ENCODE measurements around the gene MPG. TPM values are rescaled to one million over a fixed set of nuclear protein-coding genes. Genes with fewer than 3 reads are reported as not detected.
"Not testable (repeated sequence)": the region's sequence is repeated elsewhere in the genome, so short reads cannot be mapped to it uniquely, and the experiment has no call there.

MPG gene
- total RNA-seq, result 10 to 100 TPM; 47.2 to 52.6 TPM

DNA sequence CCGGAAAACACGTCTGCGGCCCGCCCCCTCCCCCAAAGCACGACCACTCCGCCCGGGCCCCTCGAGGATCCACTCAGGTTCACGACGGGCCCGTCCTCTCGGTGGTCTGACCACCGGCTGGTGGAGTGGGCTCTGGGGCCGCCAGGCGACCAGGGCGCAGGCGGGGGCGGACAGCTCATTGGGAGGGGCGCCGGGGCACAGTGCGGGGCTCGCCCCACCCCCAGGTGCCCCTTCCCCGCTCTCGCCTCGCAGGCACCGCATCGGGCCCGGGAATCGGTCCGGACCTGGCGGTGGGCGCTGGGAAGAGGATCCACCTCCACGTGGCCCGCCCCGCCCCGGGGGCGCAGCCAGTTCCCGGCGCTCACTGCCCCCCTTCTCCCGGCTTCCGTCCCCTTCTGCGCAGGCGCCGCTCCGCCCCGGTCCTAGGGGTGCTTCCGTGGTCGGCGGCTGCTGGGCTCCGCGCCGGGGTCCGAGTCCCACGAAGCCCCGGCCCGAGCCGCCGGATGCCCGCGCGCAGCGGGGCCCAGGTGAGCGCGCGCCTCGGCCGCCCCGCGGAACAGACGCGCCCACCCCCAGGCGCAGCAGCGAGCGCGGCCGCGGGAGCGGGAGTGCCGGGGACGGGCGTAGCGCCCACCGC, at the start of gene MPG:
Gene MPG (plus strand): TSS at position 419 of the 637 bp plus-strand sequence. CDS start 85 bp downstream, at position 504.
- ChIA-PET CTCF (interaction anchor here (1.4 to 7.0 kb wide), 4 partner anchors 12 to 29 kb away, joined by 5 to 44 read pairs (median 14); no protein-coding TSS in a partner anchor), POLR2A (no interaction called here)
- Mint-ChIP-seq H3K9me3 (no peaks in the 10 kb centered on the region), H3K27me3 (peaks cover 22% of the 10 kb centered on the region), H3K4me3 (peak within 1 kb of the TSS; percentile 85), H3K27ac (peak within 1 kb of the TSS; percentile 86), H3K36me3 (ENCODE audit: low read depth) (peaks cover 8% of the 10 kb centered on the region), H3K4me1 (peaks cover 35% of the 10 kb centered on the region)
- DNase-seq, result peak; percentile 86

- H3K27me3 Mint-ChIP-seq; POLR2A ChIA-PET; CTCF ChIA-PET; H3K9me3 Mint-ChIP-seq; DNase-seq; H3K4me3 Mint-ChIP-seq; H3K36me3 Mint-ChIP-seq (ENCODE audit: low read depth); H3K27ac Mint-ChIP-seq; H3K4me1 Mint-ChIP-seq: not testable (repeated sequence)
Observed at GRCh38 chr16:30627-31026, 47.4 kb upstream of the MPG start.

- CTCF ChIA-PET, result not testable (repeated sequence)
Observed at GRCh38 chr16:33154-33876, 44.7 kb upstream of the MPG start.

DNA sequence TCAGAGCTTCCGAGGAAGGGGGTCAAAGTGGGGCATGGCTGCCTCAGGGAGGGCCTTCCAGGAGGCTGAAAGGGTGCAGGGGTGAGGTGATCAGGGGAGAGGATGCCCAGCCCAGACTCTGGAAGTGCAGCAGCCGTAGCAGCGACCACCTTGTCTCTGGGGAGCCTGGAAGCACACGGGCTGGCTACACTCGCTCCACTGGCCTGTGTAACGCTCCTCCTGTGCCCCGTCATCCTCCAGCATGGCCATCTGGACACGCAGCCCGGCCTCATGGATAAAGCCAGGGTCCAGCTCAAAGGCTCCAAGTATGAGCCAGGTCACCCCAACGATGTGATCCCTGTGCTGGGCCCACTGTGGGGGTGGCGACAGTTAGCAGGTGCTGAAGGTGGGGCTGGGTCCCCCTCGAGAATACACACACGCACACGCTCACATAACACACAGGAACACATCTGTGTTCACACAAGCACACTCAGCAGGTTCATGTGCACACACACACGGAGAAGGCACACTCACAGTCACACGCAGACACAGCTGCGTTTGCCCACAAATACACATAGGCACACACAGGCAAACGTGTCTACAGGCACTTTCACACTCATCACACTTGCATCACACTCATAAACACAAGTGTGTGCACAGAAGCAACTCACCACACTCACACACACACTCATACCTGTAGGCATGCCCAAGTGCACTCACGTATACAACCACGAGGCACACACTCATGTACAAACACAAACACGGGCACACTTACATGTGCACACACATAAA, 44.0 kb upstream of the MPG start:
- CTCF ChIA-PET, result interaction anchor here (1.1 kb wide), 1 partner anchor 50 kb away, joined by 4 read pairs; no protein-coding TSS in a partner anchor
- Mint-ChIP-seq H3K9me3 (no peaks in the 10 kb centered on the region), H3K4me1 (peaks cover 21% of the 10 kb centered on the region), H3K36me3 (ENCODE audit: low read depth) (peaks cover 9% of the 10 kb centered on the region), H3K27ac (peak overlapping the region; percentile 26), H3K27me3 (no peaks in the 10 kb centered on the region), H3K4me3 (no peak overlapping the region)
- POLR2A ChIA-PET, result no interaction called here
- no peak for DNase-seq

More at GRCh38 chr16:33154-33876, 44.7 kb upstream of the MPG start:
- H3K27ac Mint-ChIP-seq; H3K27me3 Mint-ChIP-seq; H3K4me3 Mint-ChIP-seq; DNase-seq; H3K36me3 Mint-ChIP-seq (ENCODE audit: low read depth); POLR2A ChIA-PET; H3K9me3 Mint-ChIP-seq: not testable (repeated sequence)
- H3K4me1 Mint-ChIP-seq, result peaks cover 14% of the 10 kb centered on the region

DNA sequence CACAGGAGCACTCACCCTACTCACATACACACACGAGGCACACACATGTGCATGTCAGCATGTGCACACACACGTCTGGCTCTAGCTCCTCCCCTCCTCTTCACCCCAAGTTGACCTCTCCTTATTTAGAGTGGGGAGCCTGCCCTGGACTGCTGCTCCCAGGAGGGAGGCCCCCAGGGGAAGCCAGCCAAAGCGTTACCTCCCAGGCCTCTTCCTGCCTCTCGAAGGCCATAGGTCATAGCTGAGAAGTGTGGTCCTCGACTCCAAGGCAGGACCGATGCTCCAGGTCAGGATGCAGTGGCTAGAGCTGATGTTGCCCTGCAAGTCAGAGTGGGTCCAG, 43.4 kb upstream of the MPG start:
- H3K4me1 Mint-ChIP-seq, result peaks cover 27% of the 10 kb centered on the region
- peak overlapping the region; percentile 26 for H3K27ac Mint-ChIP-seq
- H3K9me3 Mint-ChIP-seq, result no peaks in the 10 kb centered on the region
- ChIA-PET CTCF (interaction anchor here (1.1 kb wide), 1 partner anchor 50 kb away, joined by 4 read pairs; no protein-coding TSS in a partner anchor), POLR2A (no interaction called here)
- H3K36me3 Mint-ChIP-seq (ENCODE audit: low read depth), result peaks cover 11% of the 10 kb centered on the region
- no peak overlapping the region for H3K4me3 Mint-ChIP-seq
- H3K27me3 Mint-ChIP-seq, result no peaks in the 10 kb centered on the region
- DNase-seq, result no peak

DNA sequence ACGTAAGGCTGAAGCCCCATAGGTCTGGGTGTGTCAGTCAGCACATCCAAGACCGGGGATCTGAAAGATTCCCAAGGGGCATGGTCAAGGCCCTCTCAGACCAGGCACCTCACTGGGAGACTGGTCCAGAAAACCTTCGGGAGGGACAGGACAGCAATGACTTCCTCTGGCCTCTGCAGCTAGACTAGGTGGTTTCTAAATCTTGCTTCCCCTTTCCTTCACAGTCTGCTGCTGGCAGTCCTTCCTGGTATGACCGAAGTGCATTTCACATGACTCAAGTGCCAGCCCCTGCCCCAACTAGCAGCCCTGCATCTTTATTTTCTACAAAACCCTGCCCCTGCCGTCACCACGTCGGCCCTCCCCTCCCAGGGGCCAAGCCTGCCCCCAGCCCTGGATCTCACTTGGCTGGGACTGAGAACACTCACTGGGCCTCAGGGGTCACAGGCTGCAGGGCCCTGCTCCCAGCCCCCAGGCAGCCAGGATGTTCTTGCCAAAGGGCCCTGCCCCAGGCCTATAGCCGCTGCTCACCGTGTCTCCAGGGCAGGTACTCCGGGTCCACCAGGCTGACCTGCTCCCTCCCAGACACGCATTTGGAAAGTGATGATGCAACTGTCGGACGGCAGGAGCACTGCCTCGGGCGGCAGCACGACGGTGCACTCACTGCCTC, 42.9 kb upstream of the MPG start:
- H3K4me1 Mint-ChIP-seq, result peaks cover 31% of the 10 kb centered on the region
- no peak for DNase-seq
- H3K36me3 Mint-ChIP-seq (ENCODE audit: low read depth), result peaks cover 11% of the 10 kb centered on the region
- POLR2A ChIA-PET, result no interaction called here
- no peaks in the 10 kb centered on the region for H3K27me3 Mint-ChIP-seq
- H3K27ac Mint-ChIP-seq, result peak overlapping the region; percentile 46
- CTCF ChIA-PET, result interaction anchor here (1.1 kb wide), 1 partner anchor 49 kb away, joined by 4 read pairs; no protein-coding TSS in a partner anchor
- no peaks in the 10 kb centered on the region for H3K9me3 Mint-ChIP-seq
- no peak overlapping the region for H3K4me3 Mint-ChIP-seq

DNA sequence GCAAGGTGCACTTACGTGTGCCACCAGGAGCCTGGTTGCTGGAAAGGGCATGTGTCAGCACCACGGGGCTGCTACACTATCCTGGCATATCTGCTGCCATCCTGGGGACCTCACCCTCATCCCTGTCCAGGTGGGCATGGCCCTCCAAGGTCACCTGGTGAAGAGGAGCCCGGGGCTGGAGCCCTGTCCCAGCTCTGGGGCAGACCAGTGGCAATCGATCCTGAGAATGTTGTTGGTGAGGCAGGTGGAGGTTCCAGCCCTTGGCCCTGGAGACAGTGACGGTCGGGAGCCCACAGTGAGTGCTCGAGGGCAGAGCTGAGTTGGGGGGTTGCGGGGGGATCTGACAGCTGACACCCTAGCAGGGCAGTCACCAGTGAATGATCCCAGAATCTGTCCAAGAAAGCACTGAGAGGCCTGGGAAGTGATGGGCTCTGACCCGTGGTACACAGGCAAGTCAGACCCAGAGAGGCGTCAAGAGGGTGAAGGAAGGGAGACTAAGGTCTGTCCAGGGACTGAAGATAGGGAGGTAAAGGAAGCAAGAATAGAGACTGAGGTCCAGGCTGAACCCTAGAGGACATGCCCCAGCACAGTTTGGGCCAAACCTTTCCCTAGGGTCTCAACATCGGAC, 42.2 kb upstream of the MPG start:
- no peak for DNase-seq
- Mint-ChIP-seq H3K4me1 (peaks cover 32% of the 10 kb centered on the region), H3K36me3 (ENCODE audit: low read depth) (peaks cover 11% of the 10 kb centered on the region), H3K27ac (no peak overlapping the region), H3K9me3 (no peaks in the 10 kb centered on the region), H3K4me3 (no peak overlapping the region), H3K27me3 (no peaks in the 10 kb centered on the region)
- CTCF ChIA-PET, result no interaction called here
- POLR2A ChIA-PET, result no interaction called here

DNA sequence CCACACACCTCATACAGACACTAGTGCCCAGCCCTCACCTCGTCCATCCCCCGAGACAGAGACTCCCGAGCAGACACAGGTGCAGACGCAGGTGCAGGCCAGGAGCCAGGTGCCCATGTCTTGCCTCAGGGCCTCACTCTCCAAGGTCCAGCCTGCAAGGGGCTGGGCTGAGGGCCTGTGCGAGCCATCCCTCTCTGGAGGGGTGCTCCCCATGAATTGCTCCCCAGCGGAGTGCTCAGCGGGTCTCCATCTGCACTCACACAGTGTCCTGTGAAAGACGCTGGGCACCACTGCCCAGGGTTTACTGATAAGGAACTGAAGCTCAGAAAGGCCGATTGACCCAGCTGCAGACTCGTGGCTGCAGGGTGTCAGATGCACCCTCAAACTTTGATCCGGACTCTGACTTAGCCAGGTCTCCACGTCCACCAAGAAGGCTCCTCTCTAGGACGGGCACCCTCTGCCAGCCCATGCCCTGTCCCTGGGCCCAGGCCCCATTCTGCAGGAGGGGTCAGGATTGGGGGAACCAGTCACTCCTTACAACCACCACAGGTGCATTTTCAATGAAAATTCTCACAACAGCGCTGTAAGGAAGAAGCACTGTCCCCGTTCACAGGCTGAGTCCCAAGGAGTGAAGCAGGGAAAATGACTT, 41.6 kb upstream of the MPG start:
- peaks cover 11% of the 10 kb centered on the region for H3K36me3 Mint-ChIP-seq (ENCODE audit: low read depth)
- no peaks in the 10 kb centered on the region for H3K27me3 Mint-ChIP-seq
- H3K4me3 Mint-ChIP-seq, result no peak overlapping the region
- peaks cover 32% of the 10 kb centered on the region for H3K4me1 Mint-ChIP-seq
- H3K27ac Mint-ChIP-seq, result no peak overlapping the region
- ChIA-PET POLR2A (no interaction called here), CTCF (no interaction called here)
- no peaks in the 10 kb centered on the region for H3K9me3 Mint-ChIP-seq
- no peak for DNase-seq

GRCh38 chr16:37511-37910, 40.5 kb upstream of the MPG start:
- ChIA-PET CTCF (no interaction called here), POLR2A (no interaction called here)
- H3K27me3 Mint-ChIP-seq, result no peaks in the 10 kb centered on the region
- peaks cover 20% of the 10 kb centered on the region for H3K36me3 Mint-ChIP-seq (ENCODE audit: low read depth)
- peaks cover 40% of the 10 kb centered on the region for H3K4me1 Mint-ChIP-seq
- peak overlapping the region; percentile 9 for H3K27ac Mint-ChIP-seq
- no peak for DNase-seq
- H3K4me3 Mint-ChIP-seq, result no peak overlapping the region
- H3K9me3 Mint-ChIP-seq, result no peaks in the 10 kb centered on the region

DNA sequence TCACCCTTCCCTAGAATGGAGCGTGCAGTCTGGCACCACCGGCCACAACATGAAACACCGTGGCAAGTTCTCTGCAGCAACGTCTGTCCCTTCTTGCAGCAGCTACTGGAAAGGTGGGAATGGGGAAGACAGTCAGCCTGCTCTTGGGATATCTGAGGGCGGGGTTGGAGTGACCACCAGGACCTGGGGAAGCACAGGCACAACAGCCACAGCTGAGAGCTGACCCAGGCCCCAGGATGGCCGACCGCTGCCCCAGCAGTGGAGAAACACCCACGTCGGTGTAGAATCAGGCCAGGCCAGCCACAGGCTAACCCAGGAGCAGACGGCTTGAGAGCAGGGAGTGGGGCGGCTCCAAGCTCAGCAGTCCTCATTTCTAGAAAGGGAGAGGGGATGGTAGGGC, 39.8 kb upstream of the MPG start:
- Mint-ChIP-seq H3K4me1 (peaks cover 47% of the 10 kb centered on the region), H3K27ac (peak overlapping the region; percentile 85), H3K36me3 (ENCODE audit: low read depth) (peaks cover 26% of the 10 kb centered on the region)
- H3K27me3 Mint-ChIP-seq, H3K4me3 Mint-ChIP-seq, POLR2A ChIA-PET, H3K9me3 Mint-ChIP-seq, CTCF ChIA-PET, DNase-seq: not testable (repeated sequence)

DNA sequence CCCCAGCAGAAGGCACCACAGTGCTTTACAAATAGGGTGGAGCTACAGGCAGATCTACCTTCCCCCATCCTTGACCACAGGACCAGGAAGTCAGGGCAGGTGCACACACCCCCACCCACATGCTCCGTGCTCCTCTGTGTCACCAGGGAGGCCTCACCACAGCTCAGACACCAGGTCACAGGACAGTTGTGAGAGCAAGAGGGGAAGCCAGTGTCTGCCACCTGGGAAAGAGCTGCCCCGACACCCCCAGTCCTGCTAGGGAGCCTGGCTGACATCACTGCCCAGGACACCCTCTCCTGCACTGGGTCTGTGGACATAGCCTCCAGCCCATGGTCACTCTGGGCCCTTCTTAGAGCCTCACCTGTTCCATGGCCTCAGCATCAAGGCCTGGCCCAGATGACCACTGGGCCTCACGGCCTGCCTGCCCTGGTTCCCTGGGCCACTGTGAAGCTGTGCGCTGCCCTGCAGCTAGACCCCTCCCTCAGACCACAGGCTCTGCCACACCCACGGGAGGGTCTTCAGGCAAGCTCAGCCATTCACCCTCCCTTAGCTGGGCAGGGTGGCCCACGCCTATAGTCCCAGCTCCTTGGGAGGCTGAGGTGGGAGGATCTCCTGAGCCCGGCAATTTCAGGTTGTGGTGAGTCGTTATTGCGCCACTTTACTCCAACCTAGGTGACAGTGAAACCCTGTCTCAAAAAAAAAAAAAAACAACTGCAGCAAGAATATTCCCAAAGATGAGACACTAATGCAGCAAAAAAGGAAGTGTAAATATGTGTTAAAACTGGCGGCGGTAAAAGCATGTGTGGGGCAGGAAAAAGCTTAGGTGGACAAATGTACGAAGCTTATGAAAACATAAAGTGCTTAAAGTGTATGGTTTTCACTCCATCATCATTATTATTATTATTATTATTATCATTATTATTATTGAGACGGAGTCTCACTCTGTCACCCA, 38.8 kb upstream of the MPG start:
- no peak overlapping the region for H3K4me3 Mint-ChIP-seq
- H3K36me3 Mint-ChIP-seq (ENCODE audit: low read depth), result peaks cover 33% of the 10 kb centered on the region
- no peaks in the 10 kb centered on the region for H3K9me3 Mint-ChIP-seq
- ChIA-PET CTCF (interaction anchor here (1.2 kb wide), 1 partner anchor 26 kb away, joined by 6 read pairs; no protein-coding TSS in a partner anchor), POLR2A (no interaction called here)
- peak overlapping the region; percentile 85 for H3K27ac Mint-ChIP-seq
- peak; percentile 76 for DNase-seq
- H3K4me1 Mint-ChIP-seq, result peaks cover 51% of the 10 kb centered on the region
- H3K27me3 Mint-ChIP-seq, result no peaks in the 10 kb centered on the region

Measured in activated CD4-positive, alpha-beta T cell treated with anti-CD3 and anti-CD28 coated beads, Interleukin-2, amount 10 ng/mL, durations not matched to agents 7 days and 5 days (primary cell).